ENCODE data around the gene SLC16A3.

- TF ChIP-seq CTCF (conservative IDR thresholded peaks at IDR 0.05; ENCODE audit: low read depth, low read length) (no peak), SMC3 (IDR thresholded peaks at IDR 0.05; ENCODE audit: low read depth, low read length) (no peak), CHD1 (IDR thresholded peaks at IDR 0.05; ENCODE audit: low read depth, low read length) (no peak), POLR2A (IDR thresholded peaks at IDR 0.05; ENCODE audit: low read depth, low read length) (no peak), NFE2L2 (IDR thresholded peaks at IDR 0.05; ENCODE audit: low read depth, low read length) (no peak)
Observed at GRCh38 chr17:82187500-82187899, 41.3 kb upstream of the SLC16A3 start.
